ENCODE measurements around the gene NRIP1. TPM values are rescaled to one million over a fixed set of nuclear protein-coding genes. Genes with fewer than 3 reads are reported as not detected.

Gene NRIP1
- total RNA-seq, 1 donor from 2014 or later = 10.1 TPM

DNA sequence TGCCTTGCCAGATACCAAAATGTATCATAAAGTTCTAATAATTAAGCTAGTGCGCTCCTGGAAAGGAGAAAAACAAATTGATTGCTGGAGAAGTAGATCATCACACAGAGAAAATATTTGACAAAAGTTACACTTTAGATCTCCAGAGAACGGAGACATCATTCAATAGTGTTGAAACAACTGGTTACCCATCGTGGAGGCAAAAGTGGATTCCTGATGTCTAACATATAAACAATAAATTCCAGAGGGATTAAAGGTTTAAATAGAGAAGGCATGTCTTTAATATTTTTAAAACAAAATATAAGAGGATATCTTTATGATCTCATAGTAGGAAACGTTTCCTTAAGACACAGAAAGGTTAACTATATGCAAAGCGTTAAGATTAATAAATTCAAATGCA, 41.0 kb downstream of the NRIP1 start:
- Mint-ChIP-seq H3K36me3 (ENCODE audit: low read depth) (peaks cover 2% of the 10 kb centered on the region), H3K27ac (no peak overlapping the region), H3K4me1 (peaks cover 5% of the 10 kb centered on the region), H3K4me3 (no peak overlapping the region), H3K9me3 (no peaks in the 10 kb centered on the region), H3K27me3 (no peaks in the 10 kb centered on the region)
- no peak for DNase-seq
- intact Hi-C loops (cut with micrococcal nuclease) = no loop called here

DNA sequence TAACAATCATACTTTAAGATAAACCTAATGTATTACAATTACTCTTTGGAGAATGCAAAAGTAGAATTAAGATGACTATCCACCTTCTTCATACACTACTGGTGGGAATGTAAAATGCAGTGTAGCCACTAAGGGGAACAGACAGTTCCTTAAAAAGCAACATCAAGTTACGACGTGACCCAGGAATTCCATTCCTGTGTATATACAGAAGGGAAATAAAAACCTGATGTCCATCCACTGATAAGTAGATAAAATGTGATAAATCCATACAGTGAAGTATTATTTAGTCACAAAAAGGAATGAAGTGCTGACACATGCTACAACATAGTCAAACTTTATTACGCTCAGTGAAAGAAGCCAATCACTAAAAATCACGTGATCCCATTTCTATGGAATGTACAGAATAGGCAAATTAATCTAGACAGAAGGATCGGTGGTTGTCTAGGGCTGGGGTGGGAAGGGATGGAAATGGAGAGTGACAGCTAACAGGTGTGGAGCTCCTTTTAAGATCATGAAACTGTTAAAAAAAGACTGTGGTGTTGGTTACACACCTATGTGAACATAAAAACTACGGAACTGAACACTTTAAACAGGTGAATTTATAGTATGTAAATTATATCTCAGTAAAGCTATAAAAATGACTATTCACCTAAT, 42.1 kb downstream of the NRIP1 start:
- intact Hi-C loops (cut with micrococcal nuclease) = no loop called here
- Mint-ChIP-seq H3K27ac (no peak overlapping the region), H3K4me3 (no peak overlapping the region), H3K27me3 (no peaks in the 10 kb centered on the region), H3K4me1 (peaks cover 10% of the 10 kb centered on the region), H3K9me3 (no peaks in the 10 kb centered on the region), H3K36me3 (ENCODE audit: low read depth) (peaks cover 2% of the 10 kb centered on the region)
- DNase-seq = no peak

DNA sequence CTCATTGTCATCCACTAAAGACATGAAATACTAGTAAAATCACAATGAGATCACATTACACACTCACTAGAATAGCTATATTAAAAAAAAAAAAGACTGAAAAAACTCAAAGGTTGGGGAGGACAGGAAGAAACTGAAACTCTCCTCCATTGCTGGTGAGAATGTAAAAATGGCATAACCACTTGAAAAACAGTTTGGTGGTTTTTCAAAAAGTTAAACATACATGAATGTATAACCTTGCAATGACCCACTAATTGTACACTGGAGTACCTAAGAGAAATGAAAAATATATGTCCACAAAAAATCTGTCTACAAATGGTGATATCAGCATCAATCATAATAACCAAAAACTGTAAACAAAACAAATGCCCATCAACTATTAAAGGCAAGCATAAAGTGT, 44.0 kb downstream of the NRIP1 start:
- no peak overlapping the region for H3K27ac Mint-ChIP-seq
- no peaks in the 10 kb centered on the region for H3K9me3 Mint-ChIP-seq
- peaks cover 2% of the 10 kb centered on the region for H3K36me3 Mint-ChIP-seq (ENCODE audit: low read depth)
- intact Hi-C loops (cut with micrococcal nuclease) = no loop called here
- H3K27me3 Mint-ChIP-seq = no peaks in the 10 kb centered on the region
- H3K4me3 Mint-ChIP-seq = no peak overlapping the region
- DNase-seq = no peak
- H3K4me1 Mint-ChIP-seq = peaks cover 10% of the 10 kb centered on the region

DNA sequence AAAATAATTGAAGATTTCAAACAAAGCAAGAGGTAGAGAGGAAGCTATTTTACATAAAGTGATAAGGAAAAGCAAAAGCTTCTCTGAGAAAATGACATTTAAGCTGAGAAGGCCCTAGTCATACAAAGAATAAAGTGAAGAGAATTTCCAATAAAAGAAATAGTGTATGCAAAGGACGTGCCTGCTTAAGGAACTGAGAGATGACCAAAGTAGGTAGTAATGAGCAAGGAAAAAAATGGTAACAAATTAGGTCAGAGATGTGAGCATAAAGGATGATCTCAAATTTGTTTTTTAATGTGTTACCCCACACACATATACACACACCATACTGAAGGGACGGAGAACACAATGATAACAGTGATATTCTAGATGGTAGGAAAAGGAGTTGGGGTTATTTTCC, 46.4 kb downstream of the NRIP1 start:
- peaks cover 3% of the 10 kb centered on the region for H3K36me3 Mint-ChIP-seq (ENCODE audit: low read depth)
- intact Hi-C loops (cut with micrococcal nuclease) = no loop called here

DNA sequence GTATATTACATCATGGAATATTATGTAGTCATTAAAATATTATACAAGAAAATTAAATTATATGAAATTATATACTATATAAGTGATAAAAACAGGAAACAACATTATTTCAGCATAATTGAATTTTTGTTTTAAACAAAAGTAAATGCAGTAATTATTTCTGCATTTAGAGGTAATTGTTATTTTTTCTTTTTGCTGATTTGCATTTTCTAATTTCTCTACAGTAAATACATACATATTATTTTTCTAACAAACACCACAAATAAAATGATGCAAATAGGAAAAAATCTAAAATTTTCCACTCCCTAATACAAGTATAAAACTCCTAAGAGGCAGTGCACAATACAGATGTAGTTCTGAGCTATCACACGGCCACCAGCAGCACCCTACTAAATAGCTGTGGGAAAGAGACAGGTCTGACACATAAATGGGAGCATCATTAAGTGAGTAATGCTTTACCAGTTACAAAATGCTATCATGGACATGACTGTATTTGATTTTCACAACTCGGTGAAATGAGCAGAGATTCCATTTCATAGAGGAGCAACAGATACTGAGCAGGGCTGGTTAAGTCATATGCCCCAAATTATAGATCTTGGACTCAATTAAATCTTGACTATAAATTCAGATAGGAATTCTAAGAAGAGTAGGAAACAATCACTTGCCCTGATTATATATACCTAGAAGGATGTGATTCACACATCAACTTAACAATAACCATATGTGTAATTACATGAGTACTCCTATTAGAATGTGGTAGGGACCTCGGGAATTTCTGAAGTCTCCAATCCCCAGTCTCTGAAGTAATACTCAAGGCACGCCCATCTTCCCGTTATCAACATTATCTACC, 49.0 kb downstream of the NRIP1 start:
- intact Hi-C loops (cut with micrococcal nuclease) = no loop called here
- Mint-ChIP-seq H3K9me3 (no peaks in the 10 kb centered on the region), H3K27ac (no peak overlapping the region), H3K27me3 (no peaks in the 10 kb centered on the region), H3K36me3 (ENCODE audit: low read depth) (peaks cover 2% of the 10 kb centered on the region), H3K4me3 (no peak overlapping the region), H3K4me1 (peaks cover 7% of the 10 kb centered on the region)
- no peak for DNase-seq

More for the DNA sequence above, 46.4 kb downstream of the NRIP1 start:
- Mint-ChIP-seq H3K9me3 (no peaks in the 10 kb centered on the region), H3K4me1 (peaks cover 10% of the 10 kb centered on the region), H3K27me3 (no peaks in the 10 kb centered on the region), H3K27ac (no peak overlapping the region), H3K4me3 (no peak overlapping the region)
- DNase-seq = no peak

DNA sequence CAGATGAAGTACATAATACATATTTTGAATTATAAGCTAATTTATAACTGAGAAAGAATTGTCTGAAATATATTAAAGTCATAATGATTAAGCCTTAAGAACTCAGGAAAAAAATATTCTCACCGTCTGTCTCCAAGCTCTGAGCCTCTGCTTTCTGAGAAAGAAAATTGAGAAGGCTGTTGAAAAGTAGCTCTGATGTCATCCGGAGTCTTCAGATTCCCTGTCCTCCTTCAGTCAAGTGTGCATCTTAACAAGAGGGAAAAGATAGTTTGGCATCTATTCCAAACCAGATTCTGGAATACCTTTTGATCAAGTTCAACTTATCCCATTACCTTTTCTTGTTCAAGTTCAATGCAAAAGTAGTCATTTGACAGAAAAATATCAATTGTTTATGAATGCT, 50.6 kb downstream of the NRIP1 start:
- H3K36me3 Mint-ChIP-seq (ENCODE audit: low read depth) = peaks cover 5% of the 10 kb centered on the region
- intact Hi-C loops (cut with micrococcal nuclease) = no loop called here
- no peak for DNase-seq

DNA sequence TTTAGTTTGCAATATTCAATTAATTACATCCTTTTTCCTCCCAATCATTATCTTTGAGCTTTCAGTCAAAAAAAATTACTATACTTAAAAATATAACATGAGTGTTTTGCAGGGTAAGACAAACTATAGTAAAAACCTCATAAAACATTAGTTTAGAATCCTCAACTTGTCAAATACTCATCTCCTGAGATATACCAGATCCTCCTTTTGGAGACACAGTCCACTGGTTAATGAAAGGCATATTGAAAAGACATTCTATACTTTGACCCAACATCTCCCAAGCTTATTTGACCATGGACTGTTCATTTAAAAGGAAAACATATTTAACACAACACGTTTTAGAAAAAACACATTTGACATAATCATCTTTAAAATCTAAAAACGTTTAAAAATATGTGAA, 52.8 kb downstream of the NRIP1 start:
- Mint-ChIP-seq H3K9me3 (no peaks in the 10 kb centered on the region), H3K4me3 (no peak overlapping the region), H3K4me1 (no peaks in the 10 kb centered on the region), H3K27me3 (no peaks in the 10 kb centered on the region), H3K36me3 (ENCODE audit: low read depth) (peaks cover 5% of the 10 kb centered on the region), H3K27ac (no peak overlapping the region)
- intact Hi-C loops (cut with micrococcal nuclease) = no loop called here
- DNase-seq = no peak

More for the DNA sequence above, 50.6 kb downstream of the NRIP1 start:
- Mint-ChIP-seq H3K4me3 (no peak overlapping the region), H3K4me1 (peaks cover 5% of the 10 kb centered on the region), H3K27me3 (no peaks in the 10 kb centered on the region), H3K9me3 (no peaks in the 10 kb centered on the region), H3K27ac (no peak overlapping the region)

DNA sequence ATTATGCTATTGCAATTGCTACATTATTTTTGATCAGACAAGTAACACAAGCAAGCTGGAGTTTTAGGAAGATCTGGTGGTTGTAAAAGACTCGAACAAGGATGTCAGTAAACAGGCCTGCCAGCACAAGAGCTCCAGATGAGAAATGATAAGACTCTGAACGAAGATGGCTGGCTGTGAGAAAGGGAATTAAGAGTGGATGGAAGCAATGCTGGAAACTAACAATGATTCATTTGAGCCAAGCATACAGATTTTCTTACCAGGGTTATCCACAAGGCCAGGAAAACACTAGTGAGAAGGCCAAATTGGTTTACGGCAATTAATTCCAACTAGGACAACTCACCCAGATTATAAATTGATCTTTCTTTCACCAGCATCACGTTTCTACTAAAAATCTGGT, 54.2 kb downstream of the NRIP1 start:
- H3K27me3 Mint-ChIP-seq = no peaks in the 10 kb centered on the region
- H3K4me3 Mint-ChIP-seq = no peak overlapping the region
- H3K4me1 Mint-ChIP-seq = peaks cover 7% of the 10 kb centered on the region
- H3K9me3 Mint-ChIP-seq = no peaks in the 10 kb centered on the region
- DNase-seq = no peak
- no peak overlapping the region for H3K27ac Mint-ChIP-seq
- intact Hi-C loops (cut with micrococcal nuclease) = no loop called here
- peaks cover 5% of the 10 kb centered on the region for H3K36me3 Mint-ChIP-seq (ENCODE audit: low read depth)

DNA sequence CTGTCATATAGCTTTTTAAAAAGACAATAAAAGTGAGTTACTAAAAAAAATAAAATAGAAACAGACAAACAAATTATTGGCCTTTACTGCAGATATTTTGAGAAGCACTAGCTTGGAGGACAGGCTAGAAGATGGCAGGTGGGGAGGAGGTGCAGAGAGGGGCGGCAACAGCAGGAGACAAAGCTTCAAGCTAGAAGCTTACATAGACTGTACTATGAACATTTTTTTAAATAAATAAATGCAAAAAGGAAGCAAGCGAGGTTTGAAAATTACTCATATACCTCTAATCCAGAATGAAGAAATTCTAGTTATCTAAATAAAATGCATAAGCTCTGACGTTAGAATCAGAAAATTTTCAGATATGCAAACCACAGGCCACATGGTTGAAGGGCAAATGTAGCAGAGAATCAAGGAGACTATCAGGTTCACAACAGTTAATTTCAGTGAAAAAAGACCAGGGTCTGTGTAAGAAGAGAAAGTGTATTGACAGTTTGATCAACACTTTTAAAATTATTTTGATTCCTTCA, 54.9 kb downstream of the NRIP1 start:
- Mint-ChIP-seq H3K4me3 (no peak overlapping the region), H3K4me1 (peaks cover 14% of the 10 kb centered on the region), H3K9me3 (no peaks in the 10 kb centered on the region), H3K27ac (no peak overlapping the region), H3K27me3 (no peaks in the 10 kb centered on the region), H3K36me3 (ENCODE audit: low read depth) (peaks cover 5% of the 10 kb centered on the region)
- intact Hi-C loops (cut with micrococcal nuclease) = no loop called here
- no peak for DNase-seq

DNA sequence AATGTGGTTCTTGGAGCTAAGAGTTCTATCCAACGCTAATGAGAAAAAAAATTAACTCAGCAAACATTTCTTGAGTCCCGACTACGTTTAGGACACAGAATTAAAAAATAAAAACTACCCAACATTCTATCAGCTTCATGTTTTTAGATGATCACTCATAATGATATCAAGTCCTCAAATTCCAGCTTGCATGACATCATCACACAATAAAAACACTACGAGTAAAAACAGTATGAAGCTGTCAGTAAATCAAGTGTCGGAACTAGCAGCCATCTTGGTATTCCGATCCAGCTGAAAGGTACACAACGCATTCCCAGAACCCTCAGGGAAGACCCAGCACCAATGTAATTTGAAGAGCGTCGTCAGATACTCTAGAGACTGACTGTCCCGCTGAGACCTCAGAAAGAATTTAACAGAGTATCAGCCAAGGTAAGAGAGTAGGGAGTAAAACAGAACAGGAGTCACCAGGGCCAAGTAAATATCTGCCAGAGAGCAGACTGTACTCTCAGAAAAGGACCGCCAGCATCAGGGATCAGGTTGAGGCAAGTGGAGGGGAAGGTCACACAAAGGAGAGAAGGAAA, 57.0 kb downstream of the NRIP1 start:
- Mint-ChIP-seq H3K4me3 (no peak overlapping the region), H3K27me3 (no peaks in the 10 kb centered on the region), H3K36me3 (ENCODE audit: low read depth) (peaks cover 3% of the 10 kb centered on the region), H3K4me1 (peaks cover 27% of the 10 kb centered on the region), H3K27ac (no peak overlapping the region), H3K9me3 (no peaks in the 10 kb centered on the region)
- intact Hi-C loops (cut with micrococcal nuclease) = no loop called here
- DNase-seq = no peak

DNA sequence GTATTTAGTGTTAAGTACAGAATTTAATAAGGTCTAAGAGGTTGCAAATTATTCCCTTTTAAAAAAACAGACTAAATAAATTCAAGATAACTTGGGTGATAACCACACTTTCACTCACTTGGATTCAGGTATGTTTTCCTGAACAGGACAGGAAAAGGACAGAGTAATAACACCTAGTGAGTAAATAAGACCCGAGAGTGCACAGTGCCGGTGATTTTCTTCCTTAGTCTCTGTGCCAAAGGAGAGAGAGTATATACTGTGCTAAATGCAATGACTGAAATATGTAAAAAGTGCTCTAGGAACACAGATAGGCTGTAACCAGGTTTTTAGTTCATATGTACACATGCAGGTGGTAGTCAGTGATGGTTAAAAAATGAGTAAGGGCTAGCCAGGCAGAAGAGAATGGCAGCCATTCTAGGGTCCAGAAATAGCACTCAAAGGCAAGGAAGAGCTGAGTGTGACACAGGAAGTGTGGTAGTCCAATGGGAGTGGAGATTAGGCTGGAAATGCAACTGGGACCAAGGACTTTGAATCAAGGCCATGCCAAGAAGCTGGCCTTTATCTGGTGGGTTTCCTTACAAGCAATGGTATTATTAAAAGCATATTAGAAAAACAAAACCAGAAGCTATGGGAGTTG, 58.1 kb downstream of the NRIP1 start:
- peaks cover 32% of the 10 kb centered on the region for H3K4me1 Mint-ChIP-seq
- peaks cover 3% of the 10 kb centered on the region for H3K36me3 Mint-ChIP-seq (ENCODE audit: low read depth)
- DNase-seq = no peak
- no peaks in the 10 kb centered on the region for H3K9me3 Mint-ChIP-seq
- H3K4me3 Mint-ChIP-seq = no peak overlapping the region
- intact Hi-C loops (cut with micrococcal nuclease) = no loop called here
- no peak overlapping the region for H3K27ac Mint-ChIP-seq
- no peaks in the 10 kb centered on the region for H3K27me3 Mint-ChIP-seq

DNA sequence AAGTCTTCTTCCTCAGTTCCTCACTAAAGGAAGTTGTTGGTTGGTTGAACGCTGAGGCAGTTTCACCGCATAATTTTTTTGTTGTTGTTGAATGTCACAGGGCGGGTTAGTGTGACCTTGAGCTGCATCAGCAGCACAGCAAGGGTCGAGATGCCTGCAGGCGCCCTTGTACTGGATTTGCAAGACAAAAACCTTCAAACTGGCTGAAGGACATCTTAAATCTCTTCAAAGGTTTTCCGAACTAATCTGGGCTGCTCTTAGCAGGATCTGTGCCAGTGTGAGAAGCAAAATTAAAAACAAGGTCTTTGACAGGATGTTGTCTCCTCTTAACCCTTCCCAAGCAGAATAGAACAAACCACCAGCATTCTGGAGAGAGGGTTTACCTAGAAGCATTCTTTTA, 59.4 kb downstream of the NRIP1 start:
- peak overlapping the region; percentile 86 for H3K27ac Mint-ChIP-seq
- H3K4me3 Mint-ChIP-seq = peak overlapping the region; percentile 79
- DNase-seq = peak; percentile 78
- H3K36me3 Mint-ChIP-seq (ENCODE audit: low read depth) = no peaks in the 10 kb centered on the region
- intact Hi-C loops (cut with micrococcal nuclease) = no loop called here
- no peaks in the 10 kb centered on the region for H3K27me3 Mint-ChIP-seq
- no peaks in the 10 kb centered on the region for H3K9me3 Mint-ChIP-seq
- H3K4me1 Mint-ChIP-seq = peaks cover 33% of the 10 kb centered on the region

DNA sequence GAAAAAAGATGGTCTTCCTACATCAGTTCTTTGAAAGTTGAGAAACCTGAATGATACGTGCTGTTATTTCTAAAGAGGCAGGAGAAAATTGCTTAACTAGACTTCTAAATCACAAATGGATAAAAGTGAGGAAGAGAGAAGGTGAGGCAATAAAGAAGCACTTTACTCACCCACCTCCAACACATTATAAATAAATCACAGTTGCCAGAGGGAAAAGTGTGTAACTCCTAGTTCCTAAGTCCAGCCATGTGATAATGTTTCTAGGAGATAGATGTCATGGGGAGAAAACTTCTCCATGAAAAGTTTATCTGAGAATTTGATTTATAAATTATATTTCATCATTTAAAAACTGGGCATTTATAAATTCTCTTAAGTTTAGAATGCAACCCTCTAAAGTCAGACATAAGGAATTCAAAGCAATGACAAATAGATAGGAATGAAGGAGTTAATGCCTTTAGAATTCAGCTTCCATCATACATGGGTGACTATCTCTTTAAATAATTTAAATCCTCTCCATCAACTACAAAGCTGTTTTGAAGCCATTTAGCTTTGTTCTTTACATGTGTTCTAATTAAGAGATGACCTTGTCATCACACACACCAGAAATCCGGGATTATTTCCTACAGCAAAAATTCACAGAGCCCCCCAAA, 60.0 kb downstream of the NRIP1 start:
- Mint-ChIP-seq H3K27me3 (no peaks in the 10 kb centered on the region), H3K4me1 (peaks cover 33% of the 10 kb centered on the region), H3K36me3 (ENCODE audit: low read depth) (no peaks in the 10 kb centered on the region), H3K4me3 (peak overlapping the region; percentile 79), H3K9me3 (no peaks in the 10 kb centered on the region), H3K27ac (peak overlapping the region; percentile 86)
- no peak for DNase-seq
- intact Hi-C loops (cut with micrococcal nuclease) = loop anchor here (5.0 kb wide), 1 partner anchor 57 kb away; the partner anchor contains the start of gene NRIP1

All from activated CD4-positive, alpha-beta T cell treated with anti-CD3 and anti-CD28 coated beads, Interleukin-2, amount 10 ng/mL, durations not matched to agents 24 days and 14 days (primary cell).